Measurements from ENCODE around the gene HOXA5. TPM values are rescaled to one million over a fixed set of nuclear protein-coding genes. Genes with fewer than 3 reads are reported as not detected.

Gene HOXA5
- total RNA-seq, 2 donors from 2014 or later: 0.33 to 0.64 TPM

DNA sequence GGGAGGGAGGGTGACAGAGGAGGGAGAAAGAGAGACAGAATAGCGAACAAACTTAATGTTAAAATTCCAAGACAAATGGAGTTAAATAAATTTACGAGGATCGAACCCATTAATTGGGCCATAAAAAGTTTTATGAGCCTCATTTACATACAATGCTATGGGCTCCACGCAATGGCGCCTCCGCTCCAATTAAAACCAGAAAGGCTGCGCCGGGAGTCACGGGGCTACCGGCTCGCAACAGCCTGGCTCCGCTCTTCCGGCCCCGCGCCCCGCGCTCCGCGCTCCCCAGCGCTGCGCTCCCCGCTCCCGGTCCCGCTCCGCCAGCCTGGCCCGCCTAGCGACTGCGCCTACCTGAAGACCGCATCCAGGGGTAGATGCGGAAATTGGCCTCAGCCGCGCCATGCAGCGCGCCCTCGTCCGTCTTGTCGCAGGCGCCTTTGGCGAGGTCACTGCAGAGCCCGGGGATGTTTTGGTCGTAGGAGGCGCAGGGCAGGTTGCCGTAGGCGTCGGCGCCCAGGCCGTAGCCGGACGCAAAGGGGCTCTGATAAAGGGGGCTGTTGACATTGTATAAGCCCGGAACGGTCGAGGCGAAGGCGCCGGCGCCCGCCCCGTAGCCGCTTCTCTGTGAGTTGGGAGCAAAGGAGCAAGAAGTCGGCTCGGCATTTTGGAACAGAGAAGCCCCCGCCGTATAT, 12.5 kb upstream of the HOXA5 start:
- peaks cover 64 to 76% of the 10 kb centered on the region in 2 donors for H3K27me3 Mint-ChIP-seq
- DNase-seq (ENCODE audit: low spot score) (peak; percentile 59), ATAC-seq (peak in 1 of 2 donors; percentile 33)
- H3K27ac Mint-ChIP-seq: peak overlapping the region in 1 of 2 donors; percentile 54
- H3K9me3 Mint-ChIP-seq: no peaks in the 10 kb centered on the region
- peak overlapping the region; percentile 56 for H3K4me3 Mint-ChIP-seq
- no peaks in the 10 kb centered on the region for H3K36me3 Mint-ChIP-seq
- H3K4me1 Mint-ChIP-seq (ENCODE audit: low read depth in 2 of 2): peaks cover 49 to 56% of the 10 kb centered on the region in 2 donors

DNA sequence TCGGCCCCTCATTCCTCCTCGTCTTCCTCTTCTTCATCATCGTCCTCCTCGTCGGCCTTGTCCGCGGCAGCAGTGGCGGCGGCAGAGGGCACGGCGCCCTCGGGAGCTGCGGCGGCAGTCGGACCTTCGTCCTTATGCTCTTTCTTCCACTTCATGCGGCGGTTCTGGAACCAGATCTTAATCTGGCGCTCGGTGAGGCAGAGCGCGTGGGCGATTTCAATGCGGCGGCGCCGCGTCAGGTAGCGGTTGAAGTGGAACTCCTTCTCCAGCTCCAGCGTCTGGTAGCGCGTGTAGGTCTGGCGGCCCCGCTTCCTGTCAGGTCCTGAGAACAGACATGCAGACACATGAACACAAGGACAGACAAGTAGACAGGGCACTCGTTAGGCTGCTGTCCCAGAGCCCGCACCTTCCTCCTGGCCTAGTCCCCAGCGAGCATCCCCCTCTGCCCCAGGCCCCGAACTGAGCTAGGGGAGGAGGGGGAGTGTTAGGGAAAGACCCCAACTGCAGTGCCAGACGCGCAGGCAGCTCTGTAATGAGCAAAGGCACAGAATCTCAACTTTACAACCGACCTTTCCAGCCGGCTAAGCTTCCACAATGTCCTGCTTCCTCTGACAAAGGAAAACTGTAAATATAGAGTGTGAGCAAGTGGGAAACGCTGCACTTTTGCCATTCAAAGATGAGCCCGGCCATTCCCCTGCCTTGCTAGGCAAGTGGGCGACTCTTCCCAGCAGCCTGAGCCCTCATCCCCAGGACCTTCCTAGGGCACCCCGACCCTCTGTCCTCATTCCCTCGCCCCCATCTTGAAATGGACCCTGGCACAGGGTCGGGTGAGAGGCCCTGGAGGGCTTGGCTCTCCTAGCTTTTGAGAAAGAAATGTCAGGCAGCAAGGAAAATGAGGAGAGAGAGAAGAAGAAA, 11.7 kb upstream of the HOXA5 start:
- H3K27me3 Mint-ChIP-seq: peaks cover 69 to 78% of the 10 kb centered on the region in 2 donors
- DNase-seq (ENCODE audit: low spot score): peak; percentile 55
- H3K4me1 Mint-ChIP-seq (ENCODE audit: low read depth in 2 of 2): peaks cover 55 to 62% of the 10 kb centered on the region in 2 donors

DNA sequence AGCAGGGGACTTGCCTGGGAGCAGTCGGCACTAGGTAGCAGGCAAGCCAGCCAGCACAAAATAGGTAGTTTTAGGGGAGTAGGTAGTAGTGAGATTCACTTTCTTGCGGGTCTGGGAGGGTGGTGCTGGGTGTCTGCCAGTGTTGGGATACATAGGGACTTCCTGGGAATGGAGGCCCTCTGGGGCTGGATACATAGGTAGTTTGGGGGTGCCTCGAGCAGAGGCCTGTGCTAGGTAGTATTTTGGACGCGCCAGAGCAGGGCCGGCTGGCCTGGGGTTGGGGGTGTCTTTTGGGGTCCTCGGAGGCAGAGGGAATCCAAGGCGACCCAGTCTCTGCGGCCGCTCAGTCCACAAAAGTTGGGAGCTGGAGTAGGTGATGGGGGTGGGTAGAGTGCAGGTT, 10.9 kb upstream of the HOXA5 start:
- no peak for DNase-seq (ENCODE audit: low spot score)
- no peaks in the 10 kb centered on the region for H3K36me3 Mint-ChIP-seq
- ATAC-seq: no peak
- no peaks in the 10 kb centered on the region for H3K9me3 Mint-ChIP-seq
- H3K27ac Mint-ChIP-seq: no peak overlapping the region
- H3K27me3 Mint-ChIP-seq: peaks cover 64 to 70% of the 10 kb centered on the region in 2 donors
- peaks cover 49 to 59% of the 10 kb centered on the region in 2 donors for H3K4me1 Mint-ChIP-seq (ENCODE audit: low read depth in 2 of 2)
- H3K4me3 Mint-ChIP-seq: peak overlapping the region; percentile 91

More for the DNA sequence above, 11.7 kb upstream of the HOXA5 start:
- Mint-ChIP-seq H3K27ac (peak overlapping the region; percentile 57 to 64), H3K4me3 (peak overlapping the region; percentile 91), H3K36me3 (no peaks in the 10 kb centered on the region), H3K9me3 (no peaks in the 10 kb centered on the region)
- ATAC-seq: no peak

DNA sequence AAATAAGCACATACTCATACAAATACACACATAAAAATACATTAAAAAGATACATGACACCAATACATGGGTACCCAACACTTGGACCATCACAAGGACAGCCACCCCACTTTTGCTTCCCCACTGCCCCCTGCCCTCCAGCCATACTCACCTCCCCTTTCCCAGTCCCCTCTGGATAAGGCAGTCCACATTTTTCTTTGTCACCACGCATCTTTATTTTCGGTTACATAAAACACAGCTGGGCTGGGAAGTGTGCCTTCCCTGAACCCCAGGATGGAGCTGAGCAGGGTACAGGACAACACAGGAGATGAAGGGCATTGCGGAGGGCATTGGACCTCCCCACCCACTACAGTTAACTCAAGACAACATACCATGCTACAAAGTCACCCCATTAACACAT, 10.0 kb upstream of the HOXA5 start:
- H3K27me3 Mint-ChIP-seq: peaks cover 58 to 63% of the 10 kb centered on the region in 2 donors
- ATAC-seq: no peak
- no peaks in the 10 kb centered on the region for H3K9me3 Mint-ChIP-seq
- no peak for DNase-seq (ENCODE audit: low spot score)
- H3K36me3 Mint-ChIP-seq: no peaks in the 10 kb centered on the region
- no peak overlapping the region for H3K27ac Mint-ChIP-seq
- H3K4me3 Mint-ChIP-seq: no peak overlapping the region
- H3K4me1 Mint-ChIP-seq (ENCODE audit: low read depth in 2 of 2): peaks cover 49 to 59% of the 10 kb centered on the region in 2 donors

DNA sequence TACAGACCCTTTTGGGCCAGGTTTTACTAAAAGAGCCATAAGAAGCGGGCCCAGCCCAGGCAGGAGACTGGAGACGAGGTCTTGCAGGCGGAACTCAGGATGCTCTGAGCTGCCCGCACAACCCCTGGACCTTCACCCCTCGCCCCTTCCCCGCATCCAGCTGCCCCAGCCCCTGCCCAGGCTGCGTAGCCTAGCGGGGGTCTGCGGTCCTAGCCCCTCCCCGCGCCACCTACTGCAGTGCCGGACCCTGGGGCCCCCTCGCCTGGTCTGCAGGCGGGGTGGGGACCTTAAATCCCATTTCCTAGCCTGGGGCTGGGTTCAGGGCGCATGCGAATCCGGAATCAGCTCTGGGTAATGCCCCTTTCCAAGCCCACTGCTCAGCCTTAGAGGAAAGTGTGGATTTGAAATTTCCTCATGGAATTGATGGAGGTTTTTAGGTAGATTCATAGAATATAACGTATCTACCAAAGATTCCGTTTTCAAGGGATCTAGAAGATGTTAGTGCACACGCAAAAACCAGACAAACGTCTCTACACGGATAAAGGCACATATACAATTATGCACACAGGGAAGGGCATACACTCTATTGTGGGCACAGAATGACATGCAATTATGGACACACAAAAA, 9.4 kb upstream of the HOXA5 start:
- no peak overlapping the region for H3K27ac Mint-ChIP-seq
- no peaks in the 10 kb centered on the region for H3K9me3 Mint-ChIP-seq
- DNase-seq (ENCODE audit: low spot score): peak; percentile 58
- ATAC-seq: no peak
- H3K4me1 Mint-ChIP-seq (ENCODE audit: low read depth in 2 of 2): peaks cover 43 to 60% of the 10 kb centered on the region in 2 donors
- H3K36me3 Mint-ChIP-seq: no peaks in the 10 kb centered on the region
- peak overlapping the region; percentile 84 for H3K4me3 Mint-ChIP-seq
- H3K27me3 Mint-ChIP-seq: peaks cover 55 to 63% of the 10 kb centered on the region in 2 donors

DNA sequence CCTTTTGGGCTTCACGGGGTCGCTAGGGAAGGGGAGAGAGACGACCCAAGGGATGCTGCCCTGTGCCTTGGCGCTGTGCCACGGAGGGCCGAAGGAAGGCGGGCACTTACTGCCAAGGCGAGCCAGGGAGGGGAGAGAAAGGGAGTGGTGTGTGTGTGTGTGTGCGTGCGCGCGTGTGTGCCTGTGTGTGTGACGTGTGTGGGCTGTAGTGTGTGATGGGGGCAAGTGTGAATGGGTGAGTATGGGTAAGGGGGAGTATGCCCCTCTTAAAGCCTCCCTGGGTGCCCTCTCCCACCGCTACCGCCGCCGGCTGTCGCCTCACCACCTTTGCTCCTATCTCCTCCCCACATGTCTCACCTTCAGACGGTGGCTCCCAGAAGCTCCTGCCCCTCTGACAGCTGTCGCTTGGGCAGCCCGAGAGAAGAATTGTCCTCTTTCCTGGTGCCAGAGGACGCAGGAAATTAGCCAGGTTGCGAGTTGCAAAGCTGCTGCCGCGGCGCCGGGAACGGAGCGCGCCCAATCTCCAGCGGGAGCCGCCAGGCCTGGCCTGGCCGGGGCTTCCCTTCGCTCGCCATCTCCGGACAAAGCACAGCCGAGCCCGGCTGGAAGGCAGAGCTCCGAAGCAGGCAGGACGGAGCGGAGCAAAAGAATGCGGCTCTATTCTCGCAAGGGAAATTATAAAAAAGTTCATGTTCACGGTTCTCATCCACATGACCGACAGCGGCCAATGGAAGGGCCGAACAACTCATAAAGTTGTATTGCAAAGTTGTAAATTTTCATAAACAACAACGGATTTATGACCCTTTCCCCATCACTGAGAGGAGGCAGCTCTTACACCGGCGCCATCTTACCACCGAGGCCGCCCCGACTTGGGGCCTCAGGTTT, 8.7 kb upstream of the HOXA5 start, which contains the start of gene HOXA3:
HOXA3 (minus strand) TSS at position 653 of the 885 bp plus-strand sequence. CDS start 41,943 bp downstream, outside the sequence.
- DNase-seq (ENCODE audit: low spot score) (no peak), ATAC-seq (no peak)
- Mint-ChIP-seq H3K4me3 (peak within 1 kb of the TSS; percentile 84), H3K27ac (no peak within 1 kb of the TSS), H3K9me3 (no peaks in the 10 kb centered on the region), H3K27me3 (peaks cover 50 to 60% of the 10 kb centered on the region in 2 donors), H3K4me1 (ENCODE audit: low read depth in 2 of 2) (peaks cover 43 to 59% of the 10 kb centered on the region in 2 donors), H3K36me3 (no peaks in the 10 kb centered on the region)

DNA sequence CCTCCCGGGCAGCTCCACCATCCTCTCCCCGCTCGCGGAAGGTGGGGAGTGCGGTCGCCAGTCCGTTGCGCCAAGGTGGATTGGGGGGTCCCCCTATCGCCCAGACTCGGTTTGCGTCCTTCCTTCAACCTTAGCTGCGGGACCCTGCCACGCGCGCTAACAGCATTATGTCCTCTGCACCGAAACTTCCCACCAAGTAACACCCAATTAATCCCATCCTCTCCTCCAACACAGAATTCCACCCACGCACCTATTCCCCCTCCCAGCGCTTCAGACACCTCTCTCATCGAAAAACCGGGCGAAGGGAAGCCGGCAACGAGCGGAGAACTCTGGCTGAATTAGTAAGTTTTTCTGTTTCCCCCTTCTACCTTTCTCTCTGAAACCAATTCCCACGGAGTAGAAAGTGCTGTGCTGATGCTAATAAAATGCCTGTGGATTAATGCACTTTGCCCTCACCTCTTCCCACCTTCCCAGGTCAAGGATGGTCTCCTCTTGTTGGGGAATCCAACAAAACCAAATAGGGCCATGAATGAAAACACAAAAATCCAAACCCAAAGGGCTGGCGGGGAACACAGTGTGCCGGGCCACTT, 8.0 kb upstream of the HOXA5 start:
- peak; percentile 59 for DNase-seq (ENCODE audit: low spot score)
- no peaks in the 10 kb centered on the region for H3K9me3 Mint-ChIP-seq
- H3K27me3 Mint-ChIP-seq: peaks cover 53 to 65% of the 10 kb centered on the region in 2 donors
- ATAC-seq: no peak
- H3K4me3 Mint-ChIP-seq: peak overlapping the region; percentile 84
- H3K27ac Mint-ChIP-seq: no peak overlapping the region
- peaks cover 46 to 58% of the 10 kb centered on the region in 2 donors for H3K4me1 Mint-ChIP-seq (ENCODE audit: low read depth in 2 of 2)
- H3K36me3 Mint-ChIP-seq: no peaks in the 10 kb centered on the region

DNA sequence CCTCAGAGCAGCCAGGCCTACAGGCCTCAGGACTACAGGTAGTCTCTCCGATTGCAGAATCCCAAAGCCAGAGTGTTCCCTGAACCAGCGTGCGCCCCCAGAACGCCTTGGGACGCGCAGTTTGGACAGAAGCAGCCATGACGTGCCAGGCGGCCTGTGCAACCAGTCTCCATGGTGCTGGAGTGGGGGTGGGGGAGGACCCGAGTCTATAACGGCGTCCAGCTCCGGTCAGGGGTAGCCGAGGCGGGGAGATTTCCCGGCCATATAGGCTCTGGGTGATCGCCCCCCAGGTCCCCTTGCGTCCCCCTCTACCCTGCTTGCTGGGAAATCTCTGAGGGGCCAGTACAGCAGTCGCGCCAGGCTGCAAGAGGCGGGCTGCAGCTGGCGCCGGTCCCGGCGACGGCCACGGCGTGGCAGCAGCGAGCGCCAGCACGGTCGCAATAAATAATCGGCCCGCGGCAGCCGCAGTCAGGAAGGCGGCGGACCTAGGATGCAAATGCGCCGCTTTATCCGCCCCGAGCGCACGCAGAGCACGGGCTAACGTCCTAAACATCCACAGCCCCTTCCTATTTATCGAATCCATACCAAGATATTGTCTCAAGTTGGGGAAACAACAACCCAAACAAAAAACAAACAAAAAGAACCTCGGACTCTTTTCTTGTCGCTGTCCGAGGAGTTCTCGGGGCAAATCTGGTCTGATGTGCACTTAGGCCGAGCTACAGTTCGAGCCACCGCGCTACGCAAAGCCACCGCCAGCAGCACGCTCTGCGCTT, 7.3 kb upstream of the HOXA5 start:
- Mint-ChIP-seq H3K27ac (no peak overlapping the region), H3K36me3 (no peaks in the 10 kb centered on the region), H3K9me3 (no peaks in the 10 kb centered on the region), H3K27me3 (peaks cover 56 to 68% of the 10 kb centered on the region in 2 donors), H3K4me3 (peak overlapping the region; percentile 84), H3K4me1 (ENCODE audit: low read depth in 2 of 2) (peaks cover 45 to 53% of the 10 kb centered on the region in 2 donors)
- ATAC-seq (peak; percentile 83 to 91), DNase-seq (ENCODE audit: low spot score) (peak; percentile 74)

DNA sequence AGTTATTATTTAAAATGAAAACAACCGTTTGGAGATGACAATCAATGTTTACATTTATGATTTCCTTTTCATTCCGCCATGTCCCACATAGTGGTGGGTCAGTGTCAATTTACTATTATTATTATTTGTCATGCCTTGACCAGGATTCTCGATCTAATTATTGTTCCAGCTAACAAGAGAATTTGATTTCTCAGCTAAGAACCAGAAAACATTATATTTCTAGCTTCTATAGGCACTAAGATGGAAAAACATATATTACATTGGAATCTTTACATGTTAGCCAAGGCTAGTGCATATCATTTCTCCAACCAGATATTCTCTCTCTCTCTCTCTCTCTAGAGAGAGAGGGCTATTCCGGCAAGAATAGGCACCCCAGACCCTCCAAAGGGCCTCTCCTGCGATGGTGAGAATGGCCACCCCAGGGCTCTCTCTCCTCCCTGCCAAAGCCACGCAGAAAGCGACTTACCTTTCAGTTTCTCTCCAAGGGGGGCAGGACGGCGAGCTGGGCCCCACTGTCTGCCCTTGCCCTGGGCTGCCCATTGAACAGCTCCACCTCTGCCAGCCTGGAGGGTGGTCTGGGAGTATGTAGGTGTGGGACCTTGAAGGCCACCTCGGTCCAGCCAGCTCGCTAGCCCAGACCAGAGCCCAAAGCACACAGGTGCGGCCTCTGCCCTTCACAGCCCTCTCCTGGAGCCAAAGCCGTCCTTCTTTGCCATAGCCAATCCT, 6.5 kb upstream of the HOXA5 start:
- H3K9me3 Mint-ChIP-seq: no peaks in the 10 kb centered on the region

DNA sequence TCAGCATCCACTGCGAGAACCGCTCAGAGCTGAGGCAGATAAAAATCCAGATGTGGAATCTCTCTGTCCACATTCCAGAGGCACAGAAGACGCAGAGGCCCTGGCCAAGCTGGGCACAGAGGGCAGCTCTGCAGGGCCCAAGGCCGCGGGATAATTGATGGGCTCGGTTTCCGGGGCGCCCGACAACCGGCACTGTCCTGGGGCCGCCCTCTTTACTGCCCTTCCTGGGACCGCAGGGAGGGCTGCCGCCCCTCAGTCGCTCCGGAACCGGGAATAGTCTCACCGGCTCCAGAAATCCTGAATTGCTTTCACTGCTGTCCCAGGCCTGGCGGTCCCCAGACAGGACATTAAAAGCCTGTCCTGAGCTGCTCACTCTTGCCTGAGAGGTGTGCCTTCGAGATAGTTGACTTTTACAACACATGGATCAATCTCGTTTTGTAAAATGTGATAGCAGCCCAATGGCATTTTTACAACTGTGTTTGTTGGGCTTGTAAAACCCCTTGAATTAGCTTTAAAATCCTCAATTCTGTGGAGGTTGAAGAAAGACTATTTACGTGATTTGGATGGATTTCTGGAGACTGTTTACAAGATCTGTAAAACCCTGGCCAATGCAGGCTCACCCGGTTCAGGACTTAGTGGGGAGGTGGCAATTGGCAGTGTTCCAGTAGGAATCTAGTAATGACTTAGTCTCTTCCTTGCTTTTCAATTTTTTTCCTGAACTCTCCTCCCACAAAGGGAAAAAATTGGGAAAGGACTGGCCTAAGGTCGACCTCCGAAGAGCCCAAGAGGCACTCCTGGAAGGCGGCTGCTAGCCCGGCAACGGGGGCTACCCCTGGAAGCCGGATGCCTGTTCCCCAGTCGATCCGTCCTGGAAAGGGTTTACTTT, 5.5 kb upstream of the HOXA5 start:
- peaks cover 30 to 40% of the 10 kb centered on the region in 2 donors for H3K4me1 Mint-ChIP-seq (ENCODE audit: low read depth in 2 of 2)
- peaks cover 46 to 50% of the 10 kb centered on the region in 2 donors for H3K27me3 Mint-ChIP-seq
- H3K27ac Mint-ChIP-seq: no peak overlapping the region
- H3K9me3 Mint-ChIP-seq: no peaks in the 10 kb centered on the region
- no peaks in the 10 kb centered on the region for H3K36me3 Mint-ChIP-seq
- ATAC-seq: no peak
- H3K4me3 Mint-ChIP-seq: no peak overlapping the region
- DNase-seq (ENCODE audit: low spot score): peak; percentile 50

More for the DNA sequence above, 6.5 kb upstream of the HOXA5 start:
- Mint-ChIP-seq H3K36me3 (no peaks in the 10 kb centered on the region), H3K27ac (no peak overlapping the region), H3K4me3 (peak overlapping the region; percentile 84), H3K27me3 (peaks cover 55 to 60% of the 10 kb centered on the region in 2 donors), H3K4me1 (ENCODE audit: low read depth in 2 of 2) (peaks cover 40 to 49% of the 10 kb centered on the region in 2 donors)
- DNase-seq (ENCODE audit: low spot score) (peak; percentile 45), ATAC-seq (peak; percentile 2 to 25)
